ENCODE results near the gene ARID1B. TPM values are rescaled to one million over a fixed set of nuclear protein-coding genes. Genes with fewer than 3 reads are reported as not detected.

ARID1B gene
- total RNA-seq, 6 experiments from 2014 or later = 32.5 to 44.3 (median 36.5) TPM

DNA sequence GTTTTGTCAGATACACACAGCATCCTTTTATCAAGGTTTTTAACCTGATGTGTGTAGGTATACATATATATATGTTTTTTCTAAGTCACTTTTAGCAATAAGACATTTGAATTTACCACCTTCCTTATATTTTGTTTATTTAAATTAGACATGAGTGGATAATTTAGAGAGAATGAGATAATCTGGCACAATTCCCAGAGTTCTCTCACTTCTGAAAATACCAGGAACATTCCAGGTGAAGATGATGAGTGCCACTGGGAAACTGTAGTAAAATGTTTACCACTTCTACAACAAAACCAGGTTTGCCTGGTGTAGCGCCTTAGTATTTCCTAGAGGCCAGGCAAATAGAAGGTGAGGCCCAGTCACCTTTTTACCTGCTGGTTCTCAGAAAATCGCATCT lies 356.7 kb downstream of the ARID1B start:
- Mint-ChIP-seq H3K27me3 (ENCODE audit: insufficient read depth) (no peaks in the 10 kb centered on the region; the same call in 1 of the 2 replicates), H3K27ac (no peak overlapping the region), H3K4me1 (ENCODE audit: low read depth) (peaks cover 33% of the 10 kb centered on the region), H3K36me3 (ENCODE audit: low read depth) (no peaks in the 10 kb centered on the region; the same call in 1 of the 2 replicates), H3K4me3 (no peak overlapping the region), H3K9me3 (no peaks in the 10 kb centered on the region)
- DNase-seq = no peak
- TF ChIP-seq, protein P1, sequence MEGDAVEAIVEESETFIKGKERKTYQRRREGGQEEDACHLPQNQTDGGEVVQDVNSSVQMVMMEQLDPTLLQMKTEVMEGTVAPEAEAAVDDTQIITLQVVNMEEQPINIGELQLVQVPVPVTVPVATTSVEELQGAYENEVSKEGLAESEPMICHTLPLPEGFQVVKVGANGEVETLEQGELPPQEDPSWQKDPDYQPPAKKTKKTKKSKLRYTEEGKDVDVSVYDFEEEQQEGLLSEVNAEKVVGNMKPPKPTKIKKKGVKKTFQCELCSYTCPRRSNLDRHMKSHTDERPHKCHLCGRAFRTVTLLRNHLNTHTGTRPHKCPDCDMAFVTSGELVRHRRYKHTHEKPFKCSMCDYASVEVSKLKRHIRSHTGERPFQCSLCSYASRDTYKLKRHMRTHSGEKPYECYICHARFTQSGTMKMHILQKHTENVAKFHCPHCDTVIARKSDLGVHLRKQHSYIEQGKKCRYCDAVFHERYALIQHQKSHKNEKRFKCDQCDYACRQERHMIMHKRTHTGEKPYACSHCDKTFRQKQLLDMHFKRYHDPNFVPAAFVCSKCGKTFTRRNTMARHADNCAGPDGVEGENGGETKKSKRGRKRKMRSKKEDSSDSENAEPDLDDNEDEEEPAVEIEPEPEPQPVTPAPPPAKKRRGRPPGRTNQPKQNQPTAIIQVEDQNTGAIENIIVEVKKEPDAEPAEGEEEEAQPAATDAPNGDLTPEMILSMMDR (IDR thresholded peaks at IDR 0.05) = no peak

DNA sequence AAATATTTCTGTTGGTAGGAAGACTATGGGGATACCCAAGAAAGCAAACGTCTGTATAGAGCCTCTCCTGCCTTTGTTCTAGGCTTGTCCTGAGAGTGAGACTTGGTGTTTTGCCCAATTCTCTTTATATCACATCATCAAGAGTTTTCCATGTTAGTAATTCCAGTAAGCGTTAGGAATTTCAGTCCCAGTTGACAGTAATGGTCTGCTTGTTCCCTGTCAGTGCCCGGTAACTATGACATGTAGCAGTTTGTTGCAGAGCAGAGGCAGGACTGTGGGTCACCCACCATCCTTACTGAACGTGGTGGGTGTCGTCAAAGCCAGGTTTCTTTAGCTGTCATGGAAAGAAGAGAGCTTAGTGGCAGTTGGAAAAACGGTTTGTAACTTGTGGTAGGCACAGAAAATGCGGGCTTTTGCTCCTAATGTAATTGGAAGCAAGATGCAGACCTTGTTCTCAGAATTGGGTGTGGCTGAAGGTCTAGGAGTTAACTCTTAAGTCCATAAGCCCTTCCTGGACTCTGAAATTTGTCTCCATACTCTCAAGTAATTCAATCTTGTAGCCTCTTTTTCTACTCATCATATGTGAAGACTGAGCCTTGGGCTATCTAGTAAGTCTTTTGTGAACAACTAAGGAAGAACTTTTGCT lies 357.3 kb downstream of the ARID1B start:
- Mint-ChIP-seq H3K36me3 (ENCODE audit: low read depth) (no peaks in the 10 kb centered on the region; the same call in 1 of the 2 replicates), H3K4me3 (no peak overlapping the region), H3K27me3 (ENCODE audit: insufficient read depth) (no peaks in the 10 kb centered on the region; the same call in 1 of the 2 replicates), H3K27ac (no peak overlapping the region), H3K9me3 (no peaks in the 10 kb centered on the region), H3K4me1 (ENCODE audit: low read depth) (peaks cover 27% of the 10 kb centered on the region)
- TF ChIP-seq, protein P1 (IDR thresholded peaks at IDR 0.05) = no peak
- DNase-seq = no peak

DNA sequence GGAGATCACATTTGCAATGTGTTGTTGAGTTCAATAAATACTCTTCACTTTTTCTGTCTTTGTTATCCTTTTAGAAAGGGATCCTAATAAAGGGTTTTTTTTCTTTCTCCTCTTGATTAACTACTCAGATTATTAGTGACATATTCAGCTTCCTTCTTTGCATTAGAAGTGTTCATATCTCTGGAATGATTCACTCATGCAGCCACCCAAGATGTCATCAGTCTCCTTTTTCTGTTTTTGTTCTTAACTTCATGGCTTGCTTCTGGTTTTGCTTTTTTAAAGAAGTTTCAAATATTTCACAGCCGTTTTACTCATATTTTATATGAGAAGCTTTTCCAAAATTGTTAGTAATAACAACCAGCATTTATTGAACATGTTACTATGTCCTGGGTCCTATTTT lies 358.5 kb downstream of the ARID1B start:
- peak; percentile 9 for DNase-seq
- H3K36me3 Mint-ChIP-seq (ENCODE audit: low read depth) = no peaks in the 10 kb centered on the region; the same call in 1 of the 2 replicates
- TF ChIP-seq, protein P1 (IDR thresholded peaks at IDR 0.05) = no peak
- no peak overlapping the region; the same call in 1 of the 2 replicates for H3K4me3 Mint-ChIP-seq
- peaks cover 26% of the 10 kb centered on the region for H3K4me1 Mint-ChIP-seq (ENCODE audit: low read depth)
- H3K9me3 Mint-ChIP-seq = no peaks in the 10 kb centered on the region
- H3K27ac Mint-ChIP-seq = peak overlapping the region; percentile 35
- no peaks in the 10 kb centered on the region; the same call in 1 of the 2 replicates for H3K27me3 Mint-ChIP-seq (ENCODE audit: insufficient read depth)

DNA sequence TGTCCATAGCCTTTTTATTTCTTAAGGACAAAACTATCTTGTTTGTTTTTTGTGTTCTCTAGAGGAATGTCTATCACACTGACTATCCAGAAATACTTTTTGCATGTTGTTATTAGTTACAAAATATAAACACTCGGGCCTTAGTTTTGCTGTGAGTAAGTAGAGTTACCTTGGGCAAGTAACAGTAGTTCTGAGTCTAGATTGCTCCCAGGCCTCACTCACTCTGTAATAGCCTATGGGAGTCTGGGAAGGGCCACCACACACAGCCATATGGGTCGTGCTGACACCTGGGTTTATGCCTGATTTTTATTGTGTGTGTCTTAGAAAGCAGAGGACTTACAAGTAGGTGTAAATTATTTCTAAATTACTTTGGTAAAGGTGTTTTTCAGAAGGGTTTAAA lies 360.3 kb downstream of the ARID1B start:
- DNase-seq = no peak
- peaks cover 26% of the 10 kb centered on the region for H3K4me1 Mint-ChIP-seq (ENCODE audit: low read depth)
- H3K27me3 Mint-ChIP-seq (ENCODE audit: insufficient read depth) = no peaks in the 10 kb centered on the region; the same call in 1 of the 2 replicates
- H3K4me3 Mint-ChIP-seq = no peak overlapping the region
- H3K36me3 Mint-ChIP-seq (ENCODE audit: low read depth) = no peaks in the 10 kb centered on the region; the same call in 1 of the 2 replicates
- no peaks in the 10 kb centered on the region for H3K9me3 Mint-ChIP-seq
- TF ChIP-seq, protein P1 (IDR thresholded peaks at IDR 0.05) = no peak
- no peak overlapping the region; the same call in 1 of the 2 replicates for H3K27ac Mint-ChIP-seq

DNA sequence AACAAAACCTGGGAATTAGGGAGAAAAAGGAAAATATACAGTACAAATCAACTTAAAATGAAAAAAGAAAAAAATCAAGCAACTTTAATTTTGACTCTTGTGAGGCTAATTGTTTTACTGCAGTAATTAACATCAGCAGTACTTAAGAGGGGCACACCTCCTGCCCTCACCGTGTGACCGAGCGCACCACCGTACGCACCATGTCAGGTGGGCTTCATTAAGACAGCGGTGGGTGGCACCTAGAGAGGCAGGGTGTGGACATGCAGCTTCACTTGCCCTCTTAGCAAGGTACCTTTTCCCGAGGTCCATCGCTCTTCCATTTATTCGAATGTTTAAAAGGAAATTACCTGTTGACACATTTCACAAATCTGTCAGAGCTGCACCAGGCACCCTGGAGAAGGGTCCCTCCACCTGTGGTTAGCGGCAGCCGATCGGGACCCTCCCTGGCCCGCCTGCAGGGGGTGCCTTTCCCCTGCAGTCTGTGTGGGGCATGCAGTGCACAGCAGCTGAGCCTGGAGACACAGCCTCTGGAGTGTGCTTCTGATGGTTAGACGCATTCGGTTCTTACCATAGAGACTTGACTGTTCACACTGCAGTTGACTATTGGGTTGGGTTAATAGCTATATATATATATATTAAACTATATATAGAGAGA lies 362.0 kb downstream of the ARID1B start:
- peaks cover 42% of the 10 kb centered on the region for H3K4me1 Mint-ChIP-seq (ENCODE audit: low read depth)

More for the DNA sequence above, 362.0 kb downstream of the ARID1B start:
- TF ChIP-seq, protein P1 (IDR thresholded peaks at IDR 0.05) = peak; percentile 55
- no peak overlapping the region for H3K27ac Mint-ChIP-seq
- H3K36me3 Mint-ChIP-seq (ENCODE audit: low read depth) = peaks cover 6% of the 10 kb centered on the region; the same call in 1 of the 2 replicates
- no peak for DNase-seq
- no peaks in the 10 kb centered on the region for H3K9me3 Mint-ChIP-seq
- H3K4me3 Mint-ChIP-seq = no peak overlapping the region
- no peaks in the 10 kb centered on the region; the same call in 1 of the 2 replicates for H3K27me3 Mint-ChIP-seq (ENCODE audit: insufficient read depth)
